Measurements from ENCODE around the gene SMG7. TPM values are rescaled to one million over a fixed set of nuclear protein-coding genes. Genes with fewer than 3 reads are reported as not detected.
A peak's percentile ranks its signal among the peaks of the same experiment; 100 is the strongest.

Gene SMG7
- polyA plus RNA-seq, 10 donors, result 27.1 to 45.6 (median 36.8) TPM

- DNase-seq, result peak; percentile 68 to 89 (median 79)
These were observed 1.9 kb upstream of the SMG7 start for GRCh38 chr1:183470147-183470960.

- peak; percentile 74 to 93 (median 84) for DNase-seq
These were observed 1.1 kb upstream of the SMG7 start for GRCh38 chr1:183470961-183471742.

- peak; percentile 98 to 99 (median 99) for DNase-seq
These were observed 384 bp upstream of the SMG7 start for GRCh38 chr1:183471743-183472487.

GRCh38 chr1:183473217-183473536 lies 878 bp downstream of the SMG7 start:
- no peak for DNase-seq

GRCh38 chr1:183476081-183476480 lies 3.8 kb downstream of the SMG7 start:
- no peak for DNase-seq

GRCh38 chr1:183477986-183478781 lies 5.9 kb downstream of the SMG7 start:
- no peak for DNase-seq

GRCh38 chr1:183480971-183481441 lies 8.7 kb downstream of the SMG7 start:
- DNase-seq, result no peak

- no peak for DNase-seq
These were observed 10.9 kb downstream of the SMG7 start for GRCh38 chr1:183483224-183483623.

GRCh38 chr1:183484254-183484653 lies 12.0 kb downstream of the SMG7 start:
- DNase-seq, result no peak

- no peak for DNase-seq
These were observed 12.6 kb downstream of the SMG7 start for GRCh38 chr1:183484851-183485250.

GRCh38 chr1:183487674-183488442 lies 15.6 kb downstream of the SMG7 start:
- DNase-seq, result no peak

GRCh38 chr1:183490932-183491331 lies 18.6 kb downstream of the SMG7 start:
- DNase-seq, result no peak

- no peak for DNase-seq
These were observed 21.4 kb downstream of the SMG7 start for GRCh38 chr1:183493540-183494245.

GRCh38 chr1:183495420-183495819 lies 23.1 kb downstream of the SMG7 start:
- no peak for DNase-seq

GRCh38 chr1:183497218-183497617 lies 24.9 kb downstream of the SMG7 start:
- DNase-seq, result no peak

- DNase-seq, result no peak
These were observed 26.2 kb downstream of the SMG7 start for GRCh38 chr1:183498342-183498991.

GRCh38 chr1:183505454-183506089 lies 33.3 kb downstream of the SMG7 start:
- DNase-seq, result no peak

GRCh38 chr1:183506561-183506960 lies 34.3 kb downstream of the SMG7 start:
- DNase-seq, result no peak

- DNase-seq, result no peak
These were observed 36.4 kb downstream of the SMG7 start for GRCh38 chr1:183508694-183509093.
